GM12875 (cell line): ENCODE measurements around the gene JAK3.

ENCODE experiments used
- H3K4me3 ChIP-seq: one replicate; pipeline ENCODE4 v1.5.1; 2011; ENCODE audit warnings: low read depth, low read length, control low read depth
- CTCF ChIP-seq: IDR thresholded peaks from 2 replicates; pipeline ENCODE4 v1.5.1; 2011; ENCODE audit warnings: low read depth, mild to moderate bottlenecking, control low read depth, inconsistent platforms, low read length, moderate library complexity, borderline replicate concordance; ENCODE audit not compliant: insufficient read depth

JAK3 gene

GRCh38 chr19:17859533-17860330 is 11.9 kb upstream of the JAK3 start, which contains the start of gene RPL18A:
RPL18A (plus strand) TSS chr19:17859910; CDS start chr19:17859957, 47 bp downstream.
- peak within 1 kb of the TSS; percentile 74 for H3K4me3 ChIP-seq
- TF ChIP-seq CTCF: peak; percentile 95

GRCh38 chr19:17855280-17856152 is 7.7 kb upstream of the JAK3 start:
- TF ChIP-seq CTCF: peak; percentile 98
- no peak overlapping the region for H3K4me3 ChIP-seq

GRCh38 chr19:17854061-17854460 is 6.3 kb upstream of the JAK3 start:
- no peak overlapping the region for H3K4me3 ChIP-seq
- TF ChIP-seq CTCF: no peak

- H3K4me3 ChIP-seq: no peak overlapping the region
- TF ChIP-seq CTCF: no peak
These were observed 962 bp upstream of the JAK3 start for GRCh38 chr19:17848595-17849292.

GRCh38 chr19:17846146-17846545 is 1.6 kb downstream of the JAK3 start:
- no peak for TF ChIP-seq CTCF
- no peak overlapping the region for H3K4me3 ChIP-seq

- TF ChIP-seq CTCF: no peak
- no peak overlapping the region for H3K4me3 ChIP-seq
These were observed 3.8 kb downstream of the JAK3 start for GRCh38 chr19:17843908-17844490.
